GM23248 (cell line): ENCODE results near the gene CPED1. TPM values are rescaled to one million over a fixed set of nuclear protein-coding genes. Genes with fewer than 3 reads are reported as not detected.
"Not testable (repeated sequence)": the region's sequence is repeated elsewhere in the genome, so short reads cannot be mapped to it uniquely, and the experiment has no call there.

Source experiments
- DNase-seq: peaks from one replicate; pipeline ENCODE4 v3.0.0-alpha.2; 2015
- H2AFZ ChIP-seq: fragments of 200-600 bp; sonication (generic); 2 replicates; pipeline ENCODE4 v1.6.1; 2016; ENCODE audit warnings: antibody characterized with exemption
- H3F3A ChIP-seq: fragments of 200-600 bp; sonication (generic); 2 replicates; pipeline ENCODE4 v1.6.1; 2016; ENCODE audit warnings: mild to moderate bottlenecking, antibody characterized with exemption, mixed run types; ENCODE audit not compliant: insufficient read depth
- H3K27ac ChIP-seq: fragments of 200-600 bp; sonication (generic); 2 replicates; pipeline ENCODE4 v1.5.1; 2016; ENCODE audit warnings: mild to moderate bottlenecking
- H3K27me3 ChIP-seq: fragments of 200-600 bp; sonication (generic); replicated peaks from 2 replicates; pipeline ENCODE4 v1.6.1; 2016; ENCODE audit warnings: mild to moderate bottlenecking; ENCODE audit not compliant: insufficient read depth
- H3K36me3 ChIP-seq: fragments of 200-600 bp; sonication (generic); 2 replicates; pipeline ENCODE4 v1.6.1; 2016; ENCODE audit warnings: low read depth, mild to moderate bottlenecking
- H3K4me1 ChIP-seq: fragments of 200-600 bp; sonication (generic); 2 replicates; pipeline ENCODE4 v1.6.1; 2016; ENCODE audit warnings: mild to moderate bottlenecking; ENCODE audit not compliant: insufficient read depth
- H3K4me2 ChIP-seq: fragments of 200-600 bp; sonication (generic); one replicate; pipeline ENCODE4 v1.6.1; 2016; ENCODE audit warnings: mild to moderate bottlenecking; ENCODE audit not compliant: unreplicated experiment
- H3K4me3 ChIP-seq: fragments of 200-600 bp; sonication (generic); 2 replicates; pipeline ENCODE4 v1.5.1; 2016; ENCODE audit warnings: mild to moderate bottlenecking
- H3K79me2 ChIP-seq: fragments of 200-600 bp; sonication (generic); 2 replicates; pipeline ENCODE4 v1.6.1; 2016; ENCODE audit warnings: mild to moderate bottlenecking; ENCODE audit not compliant: insufficient read depth
- H3K9ac ChIP-seq: fragments of 200-600 bp; sonication (generic); 2 replicates; pipeline ENCODE4 v1.6.1; 2016; ENCODE audit warnings: mild to moderate bottlenecking
- H3K9me2 ChIP-seq: fragments of 200-600 bp; sonication (generic); 2 replicates; pipeline ENCODE4 v1.6.1; 2016; ENCODE audit warnings: mixed run types, mild to moderate bottlenecking, moderate library complexity; ENCODE audit not compliant: insufficient read depth
- H3K9me3 ChIP-seq: fragments of 200-600 bp; sonication (generic); one replicate; pipeline ENCODE4 v1.6.1; 2017; ENCODE audit warnings: low read depth
- H4K20me1 ChIP-seq: fragments of 200-600 bp; sonication (generic); 2 replicates; pipeline ENCODE4 v1.6.0; 2016; ENCODE audit not compliant: insufficient read depth
- EZH2 ChIP-seq: fragments of 200-600 bp; sonication (generic); IDR thresholded peaks from 2 replicates; pipeline ENCODE4 v1.6.1; 2018; ENCODE audit warnings: antibody characterized with exemption, mild to moderate bottlenecking; ENCODE audit not compliant: insufficient read depth, poor library complexity, severe bottlenecking
- EZH2phosphoT487 ChIP-seq: fragments of 200-600 bp; sonication (generic); IDR thresholded peaks from 2 replicates; pipeline ENCODE4 v1.6.1; 2018; ENCODE audit warnings: antibody characterized with exemption, moderate library complexity, mild to moderate bottlenecking, low read depth; ENCODE audit not compliant: insufficient read depth
- WGBS, 2 experiments: methylation state at CpG; one replicate each; pipeline ENCODE4 v1.1.6; 2015 to 2017; ENCODE audit warnings: low lambda C conversion rate in 2 of 2, low coverage in 1 of 2; ENCODE audit errors: missing lambda C conversion rate in 2 of 2; 5-methylcytosine and 5-hydroxymethylcytosine counted together
- in situ Hi-C: fragments of 300-500 bp; cut with MboI; formaldehyde crosslinking; loops from 2 replicates; pipeline ENCODE4 v1.15.0; 2020
- polyA plus RNA-seq: library from polyadenylated mRNA; unstranded; fragments of >200 nt; fragmentation: Nextera tagmentation; extraction: Ambion mirVana; gene quantifications from 2 replicates; pipeline ENCODE4 v1.2.1, GENCODE V29; 2016
- total RNA-seq: library from RNA; depleted of rRNA; stranded (reverse); fragments of >200 nt; shearing (Covaris generic); gene quantifications from 2 replicates; pipeline ENCODE4 v1.2.3, GENCODE V29; 2014

CPED1 gene
- total and polyA plus RNA-seq, 2 experiments from 2014 or later = 12.4 to 20.2 TPM

DNA sequence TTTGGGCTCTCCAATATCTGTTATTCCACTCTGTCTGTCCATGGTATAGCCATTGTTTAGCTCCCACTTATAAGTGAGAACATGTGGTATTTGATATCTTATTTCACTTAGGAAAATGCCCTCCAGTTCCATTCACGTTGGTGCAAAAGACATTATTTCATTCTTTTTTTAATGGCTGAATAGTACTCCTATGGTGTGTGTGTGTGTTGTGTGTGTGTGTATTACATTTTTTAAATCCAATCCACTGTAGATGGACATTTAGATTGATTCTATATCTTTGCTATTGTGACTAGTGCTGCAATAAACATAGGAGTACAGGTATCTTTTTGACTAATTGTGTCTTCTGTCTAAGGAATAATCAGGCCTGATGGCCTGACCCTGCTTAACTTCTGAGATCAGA, 7.4 kb upstream of the CPED1 start:
- no peak overlapping the region for H3K4me3 ChIP-seq
- H3K79me2 ChIP-seq = no peaks in the 10 kb centered on the region
- H3K27ac ChIP-seq = no peak overlapping the region
- H3K36me3 ChIP-seq = no peaks in the 10 kb centered on the region; the same call in 1 of the 2 replicates
- WGBS, 2 experiments = 70 to 74% methylated on average over 1 of the region's 1 CpG
- H3K9me2 ChIP-seq = no peaks in the 10 kb centered on the region
- peaks cover 37% of the 10 kb centered on the region for H3F3A ChIP-seq
- no peaks in the 10 kb centered on the region for H3K27me3 ChIP-seq
- H3K9ac ChIP-seq = no peak overlapping the region
- H3K4me2 ChIP-seq = no peak overlapping the region
- peaks cover 27% of the 10 kb centered on the region for H3K4me1 ChIP-seq
- H2AFZ ChIP-seq = no peak overlapping the region
- H3K9me3 ChIP-seq = no peaks in the 10 kb centered on the region
- TF ChIP-seq EZH2phosphoT487 (no peak), EZH2 (no peak)
- in situ Hi-C loops = loop anchor here (25.0 kb wide), 2 partner anchors 356 to 556 kb away; partner anchors contain the start of gene WNT16
- no peak for DNase-seq
- H4K20me1 ChIP-seq = no peaks in the 10 kb centered on the region

GRCh38 chr7:120981888-120982615, 6.5 kb upstream of the CPED1 start:
- in situ Hi-C loops = loop anchor here (25.0 kb wide), 2 partner anchors 355 to 555 kb away; partner anchors contain the start of gene WNT16
- Histone ChIP-seq H3K79me2 (no peaks in the 10 kb centered on the region), H3K27me3 (no peaks in the 10 kb centered on the region), H3K4me2 (peak overlapping the region; percentile 67), H3K27ac (no peak overlapping the region), H3K4me3 (peak overlapping the region; percentile 42), H3F3A (peaks cover 31% of the 10 kb centered on the region), H4K20me1 (no peaks in the 10 kb centered on the region), H3K9me2 (no peaks in the 10 kb centered on the region), H3K36me3 (no peaks in the 10 kb centered on the region), H2AFZ (no peak overlapping the region), H3K9ac (no peak overlapping the region), H3K4me1 (peaks cover 27% of the 10 kb centered on the region), H3K9me3 (no peaks in the 10 kb centered on the region)
- WGBS, 2 experiments = 12 to 27% methylated on average over 4 of the region's 4 CpGs
- peak; percentile 88 for DNase-seq
- TF ChIP-seq EZH2 (no peak), EZH2phosphoT487 (no peak)

DNA sequence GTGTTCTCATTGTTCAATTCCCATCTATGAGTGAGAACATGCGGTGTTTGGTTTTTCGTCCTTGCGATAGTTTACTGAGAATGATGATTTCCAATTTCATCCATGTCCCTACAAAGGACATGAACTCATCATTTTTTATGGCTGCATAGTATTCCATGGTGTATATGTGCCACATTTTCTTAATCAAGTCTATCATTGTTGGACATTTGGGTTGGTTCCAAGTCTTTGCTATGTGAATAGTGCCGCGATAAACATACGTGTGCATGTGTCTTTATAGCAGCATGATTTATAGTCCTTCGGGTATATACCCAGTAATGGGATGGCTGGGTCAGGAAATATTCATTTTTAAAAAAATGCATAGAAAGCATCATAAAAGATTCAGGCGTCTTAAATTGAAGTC, 4.9 kb upstream of the CPED1 start:
- Histone ChIP-seq H3F3A (peaks cover 39% of the 10 kb centered on the region), H3K4me1 (peaks cover 27% of the 10 kb centered on the region)
- not testable (repeated sequence) for H3K9me3 ChIP-seq, H3K27ac ChIP-seq, H3K9ac ChIP-seq, H3K4me3 ChIP-seq, H3K79me2 ChIP-seq, H3K4me2 ChIP-seq, H3K9me2 ChIP-seq, DNase-seq, H3K27me3 ChIP-seq, H3K36me3 ChIP-seq, H4K20me1 ChIP-seq, H2AFZ ChIP-seq
- WGBS, 2 experiments = 74 to 80% methylated on average over 5 of the region's 8 CpGs
- in situ Hi-C loops = loop anchor here (25.0 kb wide), 2 partner anchors 354 to 554 kb away; partner anchors contain the start of gene WNT16

DNA sequence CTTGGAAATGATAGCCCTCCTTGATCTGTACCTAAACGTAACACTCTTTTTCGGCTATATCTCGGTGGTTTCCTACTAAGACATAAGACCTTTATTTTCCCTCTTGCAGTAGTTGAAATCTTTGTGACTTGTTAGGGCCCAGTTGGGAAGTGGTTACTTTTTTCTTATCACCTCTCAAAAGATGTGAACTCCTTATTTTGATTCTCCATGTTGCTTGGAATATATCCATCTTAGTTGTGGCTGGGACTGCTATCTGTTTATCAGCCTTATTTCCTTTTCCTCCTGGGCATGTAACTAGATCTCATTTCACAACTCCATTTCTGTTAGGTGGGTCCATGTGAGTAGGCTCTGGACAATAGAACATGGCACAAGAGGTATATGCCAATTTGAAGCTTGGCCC, 4.1 kb upstream of the CPED1 start:
- Histone ChIP-seq H3K4me2 (no peak overlapping the region), H3K4me3 (no peak overlapping the region), H3K36me3 (no peaks in the 10 kb centered on the region), H3K27ac (no peak overlapping the region), H3K9me2 (no peaks in the 10 kb centered on the region), H3K79me2 (no peaks in the 10 kb centered on the region; the same call in 1 of the 2 replicates), H2AFZ (no peak overlapping the region), H3K4me1 (peaks cover 33% of the 10 kb centered on the region), H4K20me1 (no peaks in the 10 kb centered on the region), H3K9me3 (no peaks in the 10 kb centered on the region), H3K9ac (no peak overlapping the region), H3F3A (peaks cover 43% of the 10 kb centered on the region), H3K27me3 (no peaks in the 10 kb centered on the region)
- WGBS, 2 experiments = 95 to 96% methylated on average over 3 of the region's 3 CpGs
- TF ChIP-seq EZH2 = no peak
- TF ChIP-seq EZH2phosphoT487 = no peak
- no peak for DNase-seq
- in situ Hi-C loops = loop anchor here (25.0 kb wide), 2 partner anchors 353 to 553 kb away; partner anchors contain the start of gene WNT16
